Left ventricle myocardium inferior (tissue), 1 donor: ENCODE data around the gene S100A13. TPM values are rescaled to one million over a fixed set of nuclear protein-coding genes. Genes with fewer than 3 reads are reported as not detected.
"Not testable (repeated sequence)": the region's sequence is repeated elsewhere in the genome, so short reads cannot be mapped to it uniquely, and the experiment has no call there.

ENCODE experiments used
- DNase-seq: peaks from one replicate; pipeline ENCODE4 v3.0.0-alpha.2; 2020
- H3K27ac ChIP-seq: fragments of 200-600 bp; replicated peaks from 2 replicates; pipeline ENCODE4 v1.8.0; 2021
- H3K27me3 ChIP-seq: fragments of 200-600 bp; 2 replicates; pipeline ENCODE4 v1.8.0; 2021; ENCODE audit warnings: low read depth
- H3K36me3 ChIP-seq: fragments of 200-600 bp; 2 replicates; pipeline ENCODE4 v1.8.0; 2021
- H3K4me1 ChIP-seq: fragments of 200-600 bp; 2 replicates; pipeline ENCODE4 v1.8.0; 2021
- H3K4me3 ChIP-seq: fragments of 200-600 bp; 2 replicates; pipeline ENCODE4 v1.8.0; 2021; ENCODE audit warnings: mild to moderate bottlenecking, moderate library complexity
- H3K9me3 ChIP-seq: fragments of 200-600 bp; replicated peaks from 2 replicates; pipeline ENCODE4 v1.8.0; 2021
- intact Hi-C: fragments of 100-400 bp; cut with micrococcal nuclease; formaldehyde crosslinking; loops from one replicate; pipeline ENCODE4 v1.11.0; 2022
- total RNA-seq: library from RNA; stranded (reverse); fragmentation: NEBNext Ultra II Directional; extraction: Animal tissue kit (Norgen Biotek cat#: 25700); gene quantifications from one replicate; pipeline ENCODE4 v1.2.1, GENCODE V29; 2021
- TF ChIP-seq, protein P1 (sequence below): fragments of 200-600 bp; IDR thresholded peaks from 2 replicates; pipeline ENCODE4 v1.8.0; 2021; ENCODE audit warnings: antibody characterized with exemption, mild to moderate bottlenecking, borderline replicate concordance
- donor health status: DM: no; HTN: yes; CAD: no; lungs with severe emphysema.

Gene S100A13
- total RNA-seq, 1 donor from 2014 or later, result 131 TPM

DNA sequence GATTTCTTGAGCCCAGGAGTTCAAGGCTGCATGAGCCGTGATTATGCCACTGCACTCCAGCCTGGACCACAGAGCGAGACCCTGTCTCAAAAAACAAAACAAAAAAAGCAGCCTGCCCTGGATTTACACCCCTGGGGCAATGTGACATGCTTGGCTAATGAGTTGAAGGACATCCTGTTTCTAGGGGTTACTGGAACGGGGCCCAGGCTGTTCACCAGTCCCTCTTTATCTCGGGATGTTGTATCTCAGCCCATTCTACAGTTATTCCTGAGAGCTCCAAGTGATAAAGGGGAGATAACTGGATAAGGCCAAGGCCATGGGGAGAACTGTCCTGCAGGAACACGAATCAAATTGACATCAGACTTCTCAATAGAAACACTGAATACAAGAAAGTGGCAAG lies 40.0 kb downstream of the S100A13 start:
- intact Hi-C loops, result no loop called here

DNA sequence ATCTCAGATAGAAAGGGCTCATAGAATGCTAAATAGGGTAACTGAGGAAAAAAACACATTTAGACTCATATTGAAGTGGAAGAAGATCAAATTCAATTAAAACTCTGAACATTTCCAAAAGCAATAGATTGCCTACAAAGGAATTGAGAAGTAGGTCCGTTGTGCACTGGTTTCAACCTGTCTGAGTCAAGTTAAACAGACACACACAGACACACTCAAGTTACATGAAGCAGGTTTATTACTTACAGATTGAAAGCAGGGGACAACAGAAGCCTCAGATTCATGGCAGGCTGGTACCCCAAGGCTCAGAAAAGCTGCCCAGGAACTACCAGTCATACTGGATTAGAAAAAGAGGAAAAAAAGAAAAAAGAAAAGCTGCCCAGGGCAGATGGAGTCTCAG lies 41.0 kb downstream of the S100A13 start:
- Histone ChIP-seq H3K4me1 (peaks cover 9% of the 10 kb centered on the region), H3K4me3 (no peak overlapping the region), H3K36me3 (no peaks in the 10 kb centered on the region), H3K27ac (no peak overlapping the region), H3K27me3 (no peaks in the 10 kb centered on the region), H3K9me3 (no peaks in the 10 kb centered on the region)
- DNase-seq, result no peak
- TF ChIP-seq, protein P1, sequence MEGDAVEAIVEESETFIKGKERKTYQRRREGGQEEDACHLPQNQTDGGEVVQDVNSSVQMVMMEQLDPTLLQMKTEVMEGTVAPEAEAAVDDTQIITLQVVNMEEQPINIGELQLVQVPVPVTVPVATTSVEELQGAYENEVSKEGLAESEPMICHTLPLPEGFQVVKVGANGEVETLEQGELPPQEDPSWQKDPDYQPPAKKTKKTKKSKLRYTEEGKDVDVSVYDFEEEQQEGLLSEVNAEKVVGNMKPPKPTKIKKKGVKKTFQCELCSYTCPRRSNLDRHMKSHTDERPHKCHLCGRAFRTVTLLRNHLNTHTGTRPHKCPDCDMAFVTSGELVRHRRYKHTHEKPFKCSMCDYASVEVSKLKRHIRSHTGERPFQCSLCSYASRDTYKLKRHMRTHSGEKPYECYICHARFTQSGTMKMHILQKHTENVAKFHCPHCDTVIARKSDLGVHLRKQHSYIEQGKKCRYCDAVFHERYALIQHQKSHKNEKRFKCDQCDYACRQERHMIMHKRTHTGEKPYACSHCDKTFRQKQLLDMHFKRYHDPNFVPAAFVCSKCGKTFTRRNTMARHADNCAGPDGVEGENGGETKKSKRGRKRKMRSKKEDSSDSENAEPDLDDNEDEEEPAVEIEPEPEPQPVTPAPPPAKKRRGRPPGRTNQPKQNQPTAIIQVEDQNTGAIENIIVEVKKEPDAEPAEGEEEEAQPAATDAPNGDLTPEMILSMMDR, result no peak
- intact Hi-C loops, result no loop called here

More for the DNA sequence above, 40.0 kb downstream of the S100A13 start:
- Histone ChIP-seq H3K27me3 (no peaks in the 10 kb centered on the region), H3K4me1 (peaks cover 9% of the 10 kb centered on the region), H3K27ac (no peak overlapping the region), H3K36me3 (no peaks in the 10 kb centered on the region), H3K4me3 (no peak overlapping the region), H3K9me3 (no peaks in the 10 kb centered on the region)
- DNase-seq, result no peak
- TF ChIP-seq, protein P1, result no peak

DNA sequence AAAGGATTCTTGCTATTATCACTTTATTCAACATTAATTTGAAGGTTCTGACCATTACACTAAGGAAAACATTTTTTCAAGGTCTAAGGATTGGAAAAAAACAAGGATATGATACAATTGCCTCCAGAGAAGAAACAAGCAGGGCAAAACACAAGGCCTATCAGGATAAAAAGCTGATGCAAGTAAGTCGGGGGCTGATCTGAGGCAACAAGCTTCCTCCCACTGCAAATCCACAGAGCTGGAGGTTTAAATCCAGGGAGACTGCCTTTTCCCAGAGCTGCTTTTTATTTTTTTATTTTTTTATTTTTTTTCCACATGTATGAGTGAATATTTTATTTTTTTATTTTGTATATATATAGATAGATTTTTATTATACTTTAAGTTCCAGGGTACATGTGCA lies 42.3 kb downstream of the S100A13 start:
- no peaks in the 10 kb centered on the region for H3K27me3 ChIP-seq
- no peak overlapping the region for H3K4me3 ChIP-seq
- no peak for DNase-seq
- intact Hi-C loops, result no loop called here
- H3K36me3 ChIP-seq, result no peaks in the 10 kb centered on the region
- no peak overlapping the region for H3K27ac ChIP-seq
- peaks cover 9% of the 10 kb centered on the region for H3K4me1 ChIP-seq
- H3K9me3 ChIP-seq, result no peaks in the 10 kb centered on the region
- TF ChIP-seq, protein P1, result no peak

DNA sequence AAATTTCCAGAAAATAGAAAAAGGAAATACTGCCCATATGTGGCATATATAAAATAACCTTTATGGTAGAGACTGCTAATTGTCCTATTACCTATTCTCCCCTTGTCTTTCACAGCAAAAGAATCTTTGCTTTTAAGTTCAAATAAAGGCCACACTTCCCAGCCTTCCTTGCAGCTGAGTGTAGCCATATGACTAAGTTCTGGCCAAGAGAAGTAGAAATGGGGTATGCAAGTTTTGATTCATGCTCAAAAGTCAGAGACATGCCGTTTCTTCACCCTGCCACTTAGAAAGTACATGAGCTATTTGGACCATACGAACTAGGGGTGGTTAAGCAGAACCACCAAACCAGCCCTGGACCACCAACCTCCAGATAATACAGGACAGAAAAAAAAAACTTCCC lies 43.3 kb downstream of the S100A13 start:
- DNase-seq, result no peak
- Histone ChIP-seq H3K9me3 (no peaks in the 10 kb centered on the region), H3K36me3 (no peaks in the 10 kb centered on the region), H3K27ac (no peak overlapping the region), H3K4me3 (no peak overlapping the region), H3K27me3 (no peaks in the 10 kb centered on the region), H3K4me1 (peaks cover 9% of the 10 kb centered on the region)
- intact Hi-C loops, result no loop called here
- TF ChIP-seq, protein P1, result no peak

DNA sequence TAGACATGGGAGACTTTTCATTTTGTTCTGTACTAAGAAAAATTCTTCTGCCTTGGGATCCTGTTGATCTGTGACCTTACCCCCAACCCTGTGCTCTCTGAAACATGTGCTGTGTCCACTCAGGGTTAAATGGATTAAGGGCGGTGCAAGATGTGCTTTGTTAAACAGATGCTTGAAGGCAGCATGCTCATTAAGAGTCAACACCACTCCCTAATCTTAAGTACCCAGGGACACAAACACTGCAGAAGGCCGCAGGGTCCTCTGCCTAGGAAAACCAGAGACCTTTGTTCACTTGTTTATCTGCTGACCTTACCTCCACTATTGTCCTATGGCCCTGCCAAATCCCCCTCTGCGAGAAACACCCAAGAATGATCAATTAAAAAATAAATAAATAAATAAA lies 43.8 kb downstream of the S100A13 start:
- H3K4me1 ChIP-seq, H3K27me3 ChIP-seq, intact Hi-C loops, H3K27ac ChIP-seq, H3K4me3 ChIP-seq, DNase-seq, H3K9me3 ChIP-seq, H3K36me3 ChIP-seq: not testable (repeated sequence)

DNA sequence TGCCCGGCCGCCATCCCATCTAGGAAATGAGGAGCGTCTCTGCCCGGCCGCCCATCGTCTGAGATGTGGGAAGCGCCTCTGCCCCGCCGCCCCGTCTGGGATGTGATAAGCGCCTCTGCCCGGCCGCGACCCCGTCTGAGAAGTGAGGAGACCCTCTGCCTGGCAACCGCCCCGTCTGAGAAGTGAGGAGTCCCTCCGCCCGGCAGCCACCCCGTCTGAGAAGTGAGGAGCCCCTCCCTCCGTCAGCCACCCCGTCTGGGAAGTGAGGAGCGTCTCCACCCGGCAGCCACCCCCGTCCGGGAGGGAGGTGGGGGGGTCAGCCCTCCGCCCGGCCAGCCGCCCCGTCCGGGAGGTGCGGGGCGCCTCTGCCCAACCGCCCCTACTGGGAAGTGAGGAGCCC lies 44.5 kb downstream of the S100A13 start:
- H3K4me1 ChIP-seq, H3K4me3 ChIP-seq, DNase-seq, H3K27ac ChIP-seq, H3K36me3 ChIP-seq, H3K9me3 ChIP-seq, intact Hi-C loops, H3K27me3 ChIP-seq: not testable (repeated sequence)

DNA sequence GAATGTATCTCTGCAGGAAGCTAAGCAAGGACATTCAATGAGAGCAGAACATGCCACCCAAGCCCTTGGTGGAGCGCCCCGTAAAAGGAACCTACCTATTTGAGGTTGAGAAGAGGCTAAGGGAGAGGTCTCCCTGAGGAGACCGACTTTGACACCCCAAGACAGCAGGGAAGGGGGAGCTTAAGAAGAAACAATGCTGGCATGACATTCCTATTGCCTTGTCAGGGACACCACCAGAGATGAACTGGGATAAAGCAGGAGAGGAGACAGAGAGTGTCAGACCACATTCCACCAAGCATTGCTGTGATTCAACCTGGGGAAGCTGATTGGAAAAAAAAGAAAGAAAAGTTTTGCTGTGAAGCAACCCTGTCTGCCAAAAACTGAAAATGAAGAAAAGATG lies 48.4 kb downstream of the S100A13 start:
- no peaks in the 10 kb centered on the region for H3K27me3 ChIP-seq
- intact Hi-C loops, result no loop called here
- DNase-seq, result no peak
- no peaks in the 10 kb centered on the region for H3K4me1 ChIP-seq
- no peaks in the 10 kb centered on the region for H3K36me3 ChIP-seq
- H3K27ac ChIP-seq, result no peak overlapping the region
- no peak overlapping the region for H3K4me3 ChIP-seq
- no peaks in the 10 kb centered on the region for H3K9me3 ChIP-seq
- TF ChIP-seq, protein P1, result no peak
